PC-9 (cell line): Measurements from ENCODE around the gene GRM1.

Source experiments
- CTCF ChIP-seq: fragments of 200-600 bp; sonication (generic); conservative IDR thresholded peaks from 2 replicates; pipeline ENCODE4 v1.6.1; 2017; ENCODE audit warnings: mixed run types, antibody characterized with exemption, mild to moderate bottlenecking, moderate library complexity
- EZH2 ChIP-seq: fragments of 200-600 bp; sonication (generic); IDR thresholded peaks from 2 replicates; pipeline ENCODE4 v1.8.0; 2017; ENCODE audit warnings: antibody characterized with exemption, low read depth

GRCh38 chr6:146305951-146306350, 277.1 kb downstream of the GRM1 start:
- no peak for TF ChIP-seq CTCF
- TF ChIP-seq EZH2 = no peak
